Transverse colon (tissue), 4 donors: Measurements from ENCODE around the gene NDUFB4. TPM values are rescaled to one million over a fixed set of nuclear protein-coding genes. Genes with fewer than 3 reads are reported as not detected.
A peak's percentile ranks its signal among the peaks of the same experiment; 100 is the strongest.

Experiments used
- DNase-seq: peaks from one replicate; pipeline ENCODE4 v3.0.0-alpha.2; 2019
- H3K27ac ChIP-seq, 4 donors: fragments of 200-600 bp; sonication (generic); 2 replicates each; pipeline ENCODE4 v1.5.1; 2016 to 2018; ENCODE audit warnings: inconsistent platforms in 4 of 4
- H3K27me3 ChIP-seq: fragments of 200-600 bp; sonication (generic); 2 replicates; pipeline ENCODE4 v1.5.1; 2017; ENCODE audit warnings: inconsistent platforms
- H3K36me3 ChIP-seq, 4 donors: fragments of 200-600 bp; sonication (generic); 2 replicates each; pipeline ENCODE4 v1.5.1; 2017 to 2019; ENCODE audit warnings: inconsistent platforms in 4 of 4
- H3K4me1 ChIP-seq, 4 donors: fragments of 200-600 bp; sonication (generic); 2 replicates each; pipeline ENCODE4 v1.5.1; 2017 to 2020; ENCODE audit warnings: inconsistent platforms in 4 of 4
- H3K4me3 ChIP-seq, 4 donors: fragments of 200-600 bp; sonication (generic); 1 replicate in 1 of 4; 2 replicates in 3 of 4; pipeline versions ENCODE4 v1.5.1 to v1.6.1; 2017 to 2019; ENCODE audit warnings: inconsistent platforms in 4 of 4
- H3K9me3 ChIP-seq, 2 donors: fragments of 200-600 bp; sonication (generic); 2 replicates each; pipeline ENCODE4 v1.5.1; 2017 to 2019; ENCODE audit warnings: inconsistent platforms in 2 of 2
- EP300 ChIP-seq: sonication (generic); formaldehyde crosslinking; IDR thresholded peaks from one replicate; pipeline ENCODE4 v1.6.1; 2017; ENCODE audit warnings: antibody characterized with exemption, low read depth
- POLR2A ChIP-seq: fragments of 450-650 bp; IDR thresholded peaks from one replicate; pipeline ENCODE4 v1.6.1; 2016; ENCODE audit warnings: antibody characterized with exemption, mild to moderate bottlenecking, moderate library complexity
- POLR2AphosphoS5 ChIP-seq, 3 donors: sonication (generic); formaldehyde crosslinking; IDR thresholded peaks; one replicate each; pipeline ENCODE4 v1.6.1; 2016; ENCODE audit warnings: antibody characterized with exemption in 3 of 3
- WGBS, 2 donors: methylation state at CpG; one replicate each; pipeline ENCODE4 v1.1.5; 2018; ENCODE audit warnings: low coverage in 1 of 2; 5-methylcytosine and 5-hydroxymethylcytosine counted together
- in situ Hi-C, 4 donors: fragments of 200-750 bp; cut with MboI; loops; one replicate each; pipeline versions ENCODE4 v1.15.0 to v1.15.1; 2017; ENCODE audit warnings: low sequenced_read_pairs in 3 of 4, low pct_ligation_motif_present in 1 of 4, low pct_unique_long_range_greater_than_20kb in 1 of 4
- intact Hi-C: fragments of 100-400 bp; cut with DNase I; formaldehyde crosslinking; loops from one replicate; pipeline ENCODE4 v1.15.1; 2023; ENCODE audit warnings: low total_unique reads
- total RNA-seq, 4 donors: library from RNA; depleted of rRNA; stranded (reverse); fragments of >200 nt; gene quantifications; one replicate each; pipeline ENCODE4 v1.1.0, GENCODE V29; 2016
- TF ChIP-seq, protein P1 (sequence below), 5 experiments: fragments of 200-600 bp in 3 of 5; fragments of 450-650 bp in 2 of 5; sonication (generic) in 3 of 5; IDR thresholded peaks; 1 replicate in 2 of 5; 2 replicates in 3 of 5; pipeline ENCODE4 v1.5.1; 2016 to 2017; ENCODE audit warnings: antibody characterized with exemption in 5 of 5, inconsistent platforms in 3 of 5, mild to moderate bottlenecking in 2 of 5, moderate library complexity in 1 of 5

Gene NDUFB4
- total RNA-seq, 4 donors from 2014 or later: 9.6 to 129 (median 63.7) TPM

DNA sequence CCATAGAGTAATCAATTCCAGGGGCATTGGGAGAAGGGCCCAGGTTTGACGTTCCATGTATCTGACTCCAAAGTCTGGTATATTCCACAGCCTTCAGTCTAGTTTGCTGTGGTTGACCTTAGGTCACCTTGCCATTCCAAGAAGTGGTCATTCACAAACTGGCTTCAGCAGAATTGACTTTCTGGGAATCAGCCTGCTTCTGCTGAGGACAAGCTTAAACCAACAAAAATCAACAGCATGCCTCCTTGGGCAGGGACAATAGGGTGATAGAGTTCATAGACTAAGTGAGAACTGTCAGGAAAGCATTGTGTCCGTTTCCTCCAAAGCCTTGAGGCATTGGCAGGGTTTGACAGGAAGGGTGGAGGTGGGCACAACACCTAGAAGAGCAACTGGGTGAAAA, 24.1 kb upstream of the NDUFB4 start:
- 86 to 87% methylated on average over 1 to 2 of the region's 2 CpGs for WGBS, 2 donors

DNA sequence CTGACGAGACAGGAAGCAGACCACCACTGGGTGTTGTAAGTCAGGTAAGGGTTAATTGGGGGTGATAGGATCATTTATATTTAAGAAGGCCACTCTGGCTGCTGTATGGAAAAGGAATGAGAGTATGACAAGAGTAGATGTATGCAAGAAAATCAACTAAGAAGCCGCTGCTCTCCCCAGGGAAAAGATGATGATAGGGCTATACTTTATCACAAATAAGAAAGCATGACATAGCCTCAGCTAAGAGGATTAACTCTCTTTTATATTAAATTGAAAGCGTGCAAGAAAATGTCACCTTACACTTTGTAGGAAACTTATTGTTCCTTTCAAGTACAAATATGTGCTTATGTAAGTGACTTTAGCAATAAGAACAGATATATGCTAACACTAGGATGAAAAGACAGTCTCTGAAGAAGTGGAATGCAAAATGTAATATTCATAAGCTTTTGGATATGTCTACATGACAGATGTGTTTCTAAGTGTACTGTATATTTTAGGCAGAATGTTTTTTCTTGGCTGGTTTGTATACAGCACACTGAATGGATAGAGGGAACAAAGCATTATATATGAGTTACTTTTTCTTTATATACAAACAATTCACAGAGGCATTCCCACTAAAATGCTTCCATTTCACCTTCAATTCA, 8.7 kb upstream of the NDUFB4 start:
- H3K4me1 ChIP-seq: no peaks in the 10 kb centered on the region
- 61 to 82% methylated on average over 3 of the region's 3 CpGs for WGBS, 2 donors
- no peak overlapping the region for H3K27ac ChIP-seq
- intact Hi-C loops: no loop called here
- H3K27me3 ChIP-seq: no peaks in the 10 kb centered on the region
- no peaks in the 10 kb centered on the region for H3K9me3 ChIP-seq
- TF ChIP-seq, protein P1, sequence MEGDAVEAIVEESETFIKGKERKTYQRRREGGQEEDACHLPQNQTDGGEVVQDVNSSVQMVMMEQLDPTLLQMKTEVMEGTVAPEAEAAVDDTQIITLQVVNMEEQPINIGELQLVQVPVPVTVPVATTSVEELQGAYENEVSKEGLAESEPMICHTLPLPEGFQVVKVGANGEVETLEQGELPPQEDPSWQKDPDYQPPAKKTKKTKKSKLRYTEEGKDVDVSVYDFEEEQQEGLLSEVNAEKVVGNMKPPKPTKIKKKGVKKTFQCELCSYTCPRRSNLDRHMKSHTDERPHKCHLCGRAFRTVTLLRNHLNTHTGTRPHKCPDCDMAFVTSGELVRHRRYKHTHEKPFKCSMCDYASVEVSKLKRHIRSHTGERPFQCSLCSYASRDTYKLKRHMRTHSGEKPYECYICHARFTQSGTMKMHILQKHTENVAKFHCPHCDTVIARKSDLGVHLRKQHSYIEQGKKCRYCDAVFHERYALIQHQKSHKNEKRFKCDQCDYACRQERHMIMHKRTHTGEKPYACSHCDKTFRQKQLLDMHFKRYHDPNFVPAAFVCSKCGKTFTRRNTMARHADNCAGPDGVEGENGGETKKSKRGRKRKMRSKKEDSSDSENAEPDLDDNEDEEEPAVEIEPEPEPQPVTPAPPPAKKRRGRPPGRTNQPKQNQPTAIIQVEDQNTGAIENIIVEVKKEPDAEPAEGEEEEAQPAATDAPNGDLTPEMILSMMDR (IDR thresholded peaks at IDR 0.05): no peak
- TF ChIP-seq POLR2A (no peak), POLR2AphosphoS5 (IDR thresholded peaks at IDR 0.05) (no peak), EP300 (no peak)
- no peak overlapping the region for H3K4me3 ChIP-seq
- in situ Hi-C loops: loop anchor here in 1 of 4 donors (25.0 kb wide), 1 partner anchor 150 kb away; the partner anchor contains the start of genes GTF2E1 and RABL3
- no peaks in the 10 kb centered on the region for H3K36me3 ChIP-seq
- no peak for DNase-seq

More for the DNA sequence above, 24.1 kb upstream of the NDUFB4 start:
- Histone ChIP-seq H3K4me1 (no peaks in the 10 kb centered on the region), H3K27ac (no peak overlapping the region), H3K36me3 (no peaks in the 10 kb centered on the region), H3K27me3 (no peaks in the 10 kb centered on the region), H3K4me3 (no peak overlapping the region), H3K9me3 (no peaks in the 10 kb centered on the region)
- TF ChIP-seq EP300: no peak
- TF ChIP-seq, protein P1 (IDR thresholded peaks at IDR 0.05): no peak
- TF ChIP-seq POLR2AphosphoS5 (IDR thresholded peaks at IDR 0.05): no peak
- TF ChIP-seq POLR2A: no peak
- DNase-seq: no peak
- in situ Hi-C loops: loop anchor here in 2 of 4 donors (25.0 kb wide), 4 partner anchors 160 to 685 kb away; no protein-coding TSS in a partner anchor
- intact Hi-C loops: no loop called here

DNA sequence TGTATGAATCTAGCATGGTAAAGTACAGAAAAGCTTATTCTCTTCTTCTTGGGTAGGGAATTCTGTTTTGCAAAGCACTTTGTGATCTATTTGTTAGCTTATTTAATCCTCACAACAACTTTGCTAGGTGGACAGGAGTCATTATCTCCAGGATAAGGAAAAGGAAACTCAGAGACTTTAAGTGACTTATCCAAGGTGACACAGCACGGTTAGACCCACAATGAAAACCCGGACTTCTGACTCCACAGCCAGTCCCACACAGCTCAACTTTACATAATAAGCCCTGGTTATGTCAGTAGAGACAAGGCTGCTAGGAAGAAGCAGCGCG, 384 bp upstream of the NDUFB4 start:
- intact Hi-C loops (no loop called here), in situ Hi-C loops (loop anchor here in 1 of 4 donors (25.0 kb wide), 1 partner anchor 142 kb away; the partner anchor contains the start of genes GTF2E1 and RABL3)
- no peak for DNase-seq
- Histone ChIP-seq H3K4me3 (peak overlapping the region; percentile 19 to 80 (median 70)), H3K9me3 (no peaks in the 10 kb centered on the region), H3K4me1 (peaks cover 9 to 44% (median 29%) of the 10 kb centered on the region in 4 donors), H3K36me3 (peaks cover 0 to 5% (median 0%) of the 10 kb centered on the region in 4 donors), H3K27ac (peak overlapping the region; percentile 91 to 94 (median 92)), H3K27me3 (no peaks in the 10 kb centered on the region)
- TF ChIP-seq POLR2AphosphoS5 (IDR thresholded peaks at IDR 0.05) (no peak), EP300 (no peak)
- TF ChIP-seq, protein P1 (IDR thresholded peaks at IDR 0.05): no peak
- WGBS, 2 donors: 0 to 1% methylated on average over 4 of the region's 4 CpGs

DNA sequence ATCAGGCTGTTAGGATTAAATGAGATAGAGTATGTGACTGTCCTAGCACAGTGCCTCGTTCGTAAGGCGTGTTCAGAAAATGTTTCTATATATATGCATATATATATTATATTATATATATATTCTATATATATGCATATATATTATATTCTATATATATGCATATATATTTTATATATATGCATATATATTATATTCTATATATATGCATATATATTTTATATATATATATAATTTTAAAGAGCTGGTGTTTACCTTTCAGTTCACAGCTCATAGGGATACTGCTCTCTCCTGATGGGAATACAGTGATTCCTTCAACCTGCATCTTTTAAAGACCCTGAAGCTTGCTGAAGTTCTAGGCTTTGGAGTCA, 702 bp downstream of the NDUFB4 start:
- Histone ChIP-seq H3K36me3 (peaks cover 0 to 15% (median 2%) of the 10 kb centered on the region in 4 donors), H3K4me3 (peak overlapping the region; percentile 68 to 80 (median 74)), H3K4me1 (peaks cover 9 to 44% (median 29%) of the 10 kb centered on the region in 4 donors), H3K9me3 (no peaks in the 10 kb centered on the region), H3K27me3 (no peaks in the 10 kb centered on the region), H3K27ac (peak overlapping the region; percentile 91 to 94 (median 92))
- TF ChIP-seq POLR2AphosphoS5 (IDR thresholded peaks at IDR 0.05): no peak
- no peak for TF ChIP-seq POLR2A
- TF ChIP-seq, protein P1 (IDR thresholded peaks at IDR 0.05): no peak
- no peak for TF ChIP-seq EP300
- WGBS, 2 donors: 18 to 24% methylated on average over 3 of the region's 3 CpGs
- intact Hi-C loops (no loop called here), in situ Hi-C loops (loop anchor here in 1 of 4 donors (25.0 kb wide), 1 partner anchor 140 kb away; the partner anchor contains the start of genes GTF2E1 and RABL3)
- DNase-seq: no peak
